ENCODE measurements around the gene LRRC28. TPM values are rescaled to one million over a fixed set of nuclear protein-coding genes. Genes with fewer than 3 reads are reported as not detected.

LRRC28 gene
- total and polyA plus RNA-seq, 12 donors: 3.0 to 31.9 (median 22.5) TPM

DNA sequence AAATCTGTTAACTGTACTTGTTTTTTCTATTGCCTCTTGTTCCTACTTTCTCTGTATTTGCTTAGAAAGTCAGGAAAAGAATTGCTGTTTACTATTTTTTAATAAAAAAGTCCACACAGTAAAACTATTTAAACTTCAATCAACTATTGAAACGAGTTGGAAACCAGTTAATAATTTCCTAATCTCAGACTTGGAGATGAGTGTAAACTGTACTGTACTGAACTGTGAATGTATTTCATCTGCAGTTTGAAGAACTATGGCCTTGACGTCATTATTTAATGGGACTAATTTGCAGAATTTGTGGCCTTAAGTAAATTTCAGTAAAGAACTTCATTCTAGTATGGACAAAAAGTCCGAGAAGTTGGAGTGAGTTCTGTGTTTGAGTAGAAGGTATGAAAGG, 89.1 kb downstream of the LRRC28 start:
- WGBS, 2 donors: 89 to 90% methylated on average over 3 of the region's 3 CpGs
- no peak overlapping the region for H3K27ac ChIP-seq
- intact Hi-C loops (cut with DNase I): loop anchor here in 2 of 10 donors (5.0 to 10.0 kb wide), 2 partner anchors 56 to 367 kb away; no protein-coding TSS in a partner anchor

DNA sequence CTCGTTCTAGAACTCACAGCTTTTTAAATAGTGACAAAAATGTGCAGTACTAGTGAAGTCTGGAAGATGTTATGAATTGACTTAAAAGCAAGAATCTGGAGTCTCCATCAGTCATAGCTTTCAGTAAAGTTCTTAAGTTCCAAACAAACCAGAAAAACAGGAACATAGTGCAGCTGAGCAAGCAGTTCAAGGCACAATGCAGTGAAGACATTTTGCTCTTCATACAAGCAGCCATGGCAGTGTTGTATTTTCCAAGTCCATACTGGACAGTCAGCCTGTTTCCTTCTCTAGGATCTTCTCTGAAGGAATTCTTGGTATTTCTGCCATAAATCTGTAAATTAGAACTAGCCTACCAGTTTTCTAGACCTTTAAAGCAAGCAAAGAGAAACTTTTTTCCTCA, 90.5 kb downstream of the LRRC28 start:
- DNase-seq: no peak
- H3K9me3 ChIP-seq: no peaks in the 10 kb centered on the region
- no peak overlapping the region for H3K4me3 ChIP-seq
- no peak for ATAC-seq
- H3K36me3 ChIP-seq: peaks cover 0 to 5% (median 0%) of the 10 kb centered on the region in 9 donors
- intact Hi-C loops (cut with DNase I): loop anchor here in 2 of 10 donors (2.0 to 10.0 kb wide), 3 partner anchors 57 to 366 kb away; no protein-coding TSS in a partner anchor
- TF ChIP-seq, protein P1, sequence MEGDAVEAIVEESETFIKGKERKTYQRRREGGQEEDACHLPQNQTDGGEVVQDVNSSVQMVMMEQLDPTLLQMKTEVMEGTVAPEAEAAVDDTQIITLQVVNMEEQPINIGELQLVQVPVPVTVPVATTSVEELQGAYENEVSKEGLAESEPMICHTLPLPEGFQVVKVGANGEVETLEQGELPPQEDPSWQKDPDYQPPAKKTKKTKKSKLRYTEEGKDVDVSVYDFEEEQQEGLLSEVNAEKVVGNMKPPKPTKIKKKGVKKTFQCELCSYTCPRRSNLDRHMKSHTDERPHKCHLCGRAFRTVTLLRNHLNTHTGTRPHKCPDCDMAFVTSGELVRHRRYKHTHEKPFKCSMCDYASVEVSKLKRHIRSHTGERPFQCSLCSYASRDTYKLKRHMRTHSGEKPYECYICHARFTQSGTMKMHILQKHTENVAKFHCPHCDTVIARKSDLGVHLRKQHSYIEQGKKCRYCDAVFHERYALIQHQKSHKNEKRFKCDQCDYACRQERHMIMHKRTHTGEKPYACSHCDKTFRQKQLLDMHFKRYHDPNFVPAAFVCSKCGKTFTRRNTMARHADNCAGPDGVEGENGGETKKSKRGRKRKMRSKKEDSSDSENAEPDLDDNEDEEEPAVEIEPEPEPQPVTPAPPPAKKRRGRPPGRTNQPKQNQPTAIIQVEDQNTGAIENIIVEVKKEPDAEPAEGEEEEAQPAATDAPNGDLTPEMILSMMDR (IDR thresholded peaks at IDR 0.05): no peak
- H3K27me3 ChIP-seq: no peaks in the 10 kb centered on the region
- 91 to 100% methylated on average over 1 of the region's 1 CpG for WGBS, 2 donors
- no peak overlapping the region for H3K27ac ChIP-seq
- peaks cover 0 to 27% (median 4%) of the 10 kb centered on the region in 9 donors for H3K4me1 ChIP-seq

More for the DNA sequence above, 89.1 kb downstream of the LRRC28 start:
- Histone ChIP-seq H3K4me3 (no peak overlapping the region), H3K4me1 (peaks cover 0 to 27% (median 4%) of the 10 kb centered on the region in 9 donors), H3K9me3 (no peaks in the 10 kb centered on the region), H3K36me3 (peaks cover 0 to 5% (median 0%) of the 10 kb centered on the region in 9 donors), H3K27me3 (no peaks in the 10 kb centered on the region)
- TF ChIP-seq, protein P1 (IDR thresholded peaks at IDR 0.05): no peak
- no peak for DNase-seq
- ATAC-seq: no peak

DNA sequence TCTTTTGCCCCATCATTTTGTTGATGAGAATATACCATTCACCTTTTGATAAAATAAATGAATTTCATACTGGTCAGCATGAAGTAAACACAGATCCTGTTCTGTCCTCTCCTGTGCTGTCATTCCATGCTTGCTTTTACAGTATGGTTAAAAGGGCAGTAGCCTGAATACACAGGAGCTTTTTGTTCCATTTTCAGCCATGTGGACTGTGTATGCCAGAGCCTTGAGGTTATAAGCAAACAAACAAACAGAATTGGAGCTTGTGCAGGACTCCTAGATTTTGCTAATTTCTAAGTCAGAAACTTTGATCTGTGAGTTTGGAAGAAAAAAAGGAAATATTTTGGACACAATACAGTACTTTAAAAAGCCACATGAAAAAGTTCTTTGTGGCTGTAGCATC, 91.9 kb downstream of the LRRC28 start:
- H3K27me3 ChIP-seq: no peaks in the 10 kb centered on the region
- peaks cover 0 to 27% (median 4%) of the 10 kb centered on the region in 9 donors for H3K4me1 ChIP-seq
- DNase-seq: no peak
- TF ChIP-seq, protein P1 (IDR thresholded peaks at IDR 0.05): no peak
- ATAC-seq: no peak
- H3K36me3 ChIP-seq: peaks cover 0 to 1% (median 0%) of the 10 kb centered on the region in 9 donors
- no peaks in the 10 kb centered on the region for H3K9me3 ChIP-seq
- no peak overlapping the region for H3K4me3 ChIP-seq
- peak overlapping the region in 3 of 10 donors; percentile 57 to 67 (median 60) for H3K27ac ChIP-seq
- intact Hi-C loops (cut with DNase I): loop anchor here in 2 of 10 donors (2.0 to 10.0 kb wide), 3 partner anchors 58 to 364 kb away; no protein-coding TSS in a partner anchor

DNA sequence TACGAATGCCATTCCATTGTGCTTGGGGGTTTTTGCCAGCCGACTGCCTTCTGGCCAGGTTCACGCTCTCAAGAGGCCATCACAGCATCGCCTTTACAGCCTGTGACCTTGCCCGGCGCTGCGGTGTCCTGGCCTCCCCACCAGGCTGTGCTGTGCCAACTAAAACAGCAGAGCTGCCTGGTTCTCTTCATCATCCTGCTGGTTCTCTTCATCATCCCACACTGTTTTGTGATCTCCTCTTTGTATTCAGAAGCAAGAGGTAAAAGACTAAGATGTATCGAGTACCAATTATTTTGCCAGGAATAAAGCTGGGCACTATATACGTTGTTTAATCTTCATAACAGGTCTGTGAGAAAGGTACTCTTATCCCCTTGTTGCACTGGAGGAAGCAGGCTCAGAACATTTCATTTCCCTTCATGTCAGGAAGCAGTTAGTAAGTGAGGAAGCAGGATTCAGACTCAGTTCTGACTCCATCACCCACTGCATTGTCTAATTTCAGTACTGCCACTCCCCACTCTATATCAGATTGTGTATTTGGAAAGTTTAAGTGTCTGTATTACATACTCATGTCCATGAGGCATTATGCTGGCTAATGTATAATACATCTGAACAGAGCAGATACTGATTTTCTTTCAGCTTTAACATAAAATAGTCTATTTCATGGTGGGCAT, 92.7 kb downstream of the LRRC28 start:
- Histone ChIP-seq H3K36me3 (no peaks in the 10 kb centered on the region), H3K27me3 (no peaks in the 10 kb centered on the region), H3K9me3 (no peaks in the 10 kb centered on the region), H3K4me3 (no peak overlapping the region), H3K27ac (peak overlapping the region in 5 of 10 donors; percentile 17 to 67 (median 57)), H3K4me1 (peaks cover 0 to 27% (median 4%) of the 10 kb centered on the region in 9 donors)
- DNase-seq (peak; percentile 37 to 48), ATAC-seq (peak; percentile 79 to 93 (median 90))
- TF ChIP-seq, protein P1 (IDR thresholded peaks at IDR 0.05): peak in 8 of 9 donors; percentile 40 to 73 (median 58)
- WGBS, 2 donors: 37 to 46% methylated on average over 9 of the region's 9 CpGs
- intact Hi-C loops (cut with DNase I): loop anchor here in 2 of 10 donors (2.0 to 10.0 kb wide), 3 partner anchors 59 to 363 kb away; no protein-coding TSS in a partner anchor
